ENCODE results near the gene NOC3L. TPM values are rescaled to one million over a fixed set of nuclear protein-coding genes. Genes with fewer than 3 reads are reported as not detected.
"Not testable (repeated sequence)": the region's sequence is repeated elsewhere in the genome, so short reads cannot be mapped to it uniquely, and the experiment has no call there.

NOC3L gene
- total RNA-seq, 1 experiment from 2014 or later, result 41.2 TPM

GRCh38 chr10:94351089-94351488 lies 11.7 kb downstream of the NOC3L start:
- intact Hi-C loops (cut with micrococcal nuclease; ENCODE audit: unreplicated experiment), result no loop called here
- CTCF ChIA-PET, result interaction anchor here (0.7 kb wide), 1 partner anchor 58 kb away, joined by 3 read pairs; no protein-coding TSS in a partner anchor
- no peaks in the 10 kb centered on the region for H3K9me3 ChIP-seq (ENCODE audit: control insufficient read depth, insufficient read depth, low read depth, low read length)
- no peak for ATAC-seq
- H3K27me3 ChIP-seq (ENCODE audit: control insufficient read depth, insufficient read depth, low read length), result no peaks in the 10 kb centered on the region
- POLR2A ChIA-PET, result interaction anchor here (1.2 kb wide), 1 partner anchor 17 kb away, joined by 7 read pairs; no protein-coding TSS in a partner anchor
- H3K36me3 ChIP-seq (ENCODE audit: control insufficient read depth, insufficient read depth, low read length), result peaks cover 77% of the 10 kb centered on the region
- no peak for TF ChIP-seq TCF7L2 (IDR thresholded peaks at IDR 0.05; ENCODE audit: low read depth, low read length)
- TF ChIP-seq REST (IDR thresholded peaks at IDR 0.05; ENCODE audit: insufficient read depth in 1 of 2, low read depth in 2 of 2, low read length in 1 of 2), result no peak
- TF ChIP-seq POLR2AphosphoS5 (IDR thresholded peaks at IDR 0.05; ENCODE audit: low read depth, low read length), result no peak
- TF ChIP-seq SIN3A (IDR thresholded peaks at IDR 0.05; ENCODE audit: borderline replicate concordance, insufficient read depth, low read depth, low read length), result no peak
- TF ChIP-seq, protein P1, sequence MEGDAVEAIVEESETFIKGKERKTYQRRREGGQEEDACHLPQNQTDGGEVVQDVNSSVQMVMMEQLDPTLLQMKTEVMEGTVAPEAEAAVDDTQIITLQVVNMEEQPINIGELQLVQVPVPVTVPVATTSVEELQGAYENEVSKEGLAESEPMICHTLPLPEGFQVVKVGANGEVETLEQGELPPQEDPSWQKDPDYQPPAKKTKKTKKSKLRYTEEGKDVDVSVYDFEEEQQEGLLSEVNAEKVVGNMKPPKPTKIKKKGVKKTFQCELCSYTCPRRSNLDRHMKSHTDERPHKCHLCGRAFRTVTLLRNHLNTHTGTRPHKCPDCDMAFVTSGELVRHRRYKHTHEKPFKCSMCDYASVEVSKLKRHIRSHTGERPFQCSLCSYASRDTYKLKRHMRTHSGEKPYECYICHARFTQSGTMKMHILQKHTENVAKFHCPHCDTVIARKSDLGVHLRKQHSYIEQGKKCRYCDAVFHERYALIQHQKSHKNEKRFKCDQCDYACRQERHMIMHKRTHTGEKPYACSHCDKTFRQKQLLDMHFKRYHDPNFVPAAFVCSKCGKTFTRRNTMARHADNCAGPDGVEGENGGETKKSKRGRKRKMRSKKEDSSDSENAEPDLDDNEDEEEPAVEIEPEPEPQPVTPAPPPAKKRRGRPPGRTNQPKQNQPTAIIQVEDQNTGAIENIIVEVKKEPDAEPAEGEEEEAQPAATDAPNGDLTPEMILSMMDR (IDR thresholded peaks at IDR 0.05), result no peak
- H3K4me3 ChIP-seq (ENCODE audit: low read depth in 2 of 2, low read length in 2 of 2), result no peak overlapping the region
- in situ Hi-C loops (cut with HindIII; ENCODE audit: low pct_unique_long_range_greater_than_20kb, low sequenced_read_pairs), result no loop called here
- BruUV-seq (replicated peaks), result no TSS peak
- no peak overlapping the region for H3K27ac ChIP-seq (ENCODE audit: low read length)
- no peak for DNase-seq (ENCODE audit: low read depth, low spot score)
- no peaks in the 10 kb centered on the region for H3K4me1 ChIP-seq (ENCODE audit: control insufficient read depth, insufficient read depth, low read length)

GRCh38 chr10:94350500-94350899 lies 12.2 kb downstream of the NOC3L start:
- H3K27me3 ChIP-seq (ENCODE audit: control insufficient read depth, insufficient read depth, low read length); ATAC-seq; H3K4me1 ChIP-seq (ENCODE audit: control insufficient read depth, insufficient read depth, low read length); H3K27ac ChIP-seq (ENCODE audit: low read length); DNase-seq (ENCODE audit: low read depth, low spot score); H3K4me3 ChIP-seq (ENCODE audit: low read depth in 2 of 2, low read length in 2 of 2); H3K9me3 ChIP-seq (ENCODE audit: control insufficient read depth, insufficient read depth, low read depth, low read length); in situ Hi-C loops (cut with HindIII; ENCODE audit: low pct_unique_long_range_greater_than_20kb, low sequenced_read_pairs); intact Hi-C loops (cut with micrococcal nuclease; ENCODE audit: unreplicated experiment); BruUV-seq (replicated peaks): not testable (repeated sequence)
- CTCF ChIA-PET, result interaction anchor here (0.7 kb wide), 3 partner anchors 55 to 84 kb away, joined by 3 to 8 read pairs (median 8); no protein-coding TSS in a partner anchor
- H3K36me3 ChIP-seq (ENCODE audit: control insufficient read depth, insufficient read depth, low read length), result peaks cover 77% of the 10 kb centered on the region
- POLR2A ChIA-PET, result interaction anchor here (0.7 kb wide), 1 partner anchor 338 kb away, joined by 9 read pairs; no protein-coding TSS in a partner anchor

DNA sequence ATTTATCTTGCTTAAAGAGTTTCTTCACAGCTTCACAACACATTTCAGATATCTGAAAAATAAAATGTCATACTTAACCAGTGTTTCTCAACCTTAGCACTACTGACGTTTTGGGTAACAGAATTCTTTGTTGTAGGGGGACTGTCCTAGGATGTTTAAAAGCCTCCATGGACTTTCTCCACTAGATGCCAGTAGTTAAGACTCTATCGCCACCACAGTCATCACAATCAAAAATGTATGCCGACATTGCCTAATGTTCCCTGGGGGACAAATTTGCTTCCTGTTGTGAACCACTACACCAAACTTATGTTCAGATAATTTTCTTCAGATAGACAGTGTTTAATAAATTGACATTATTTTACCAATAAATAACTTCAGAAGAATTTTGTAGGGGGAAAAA lies 13.4 kb downstream of the NOC3L start:
- H3K36me3 ChIP-seq (ENCODE audit: control insufficient read depth, insufficient read depth, low read length), result peaks cover 80% of the 10 kb centered on the region
- in situ Hi-C loops (cut with HindIII; ENCODE audit: low pct_unique_long_range_greater_than_20kb, low sequenced_read_pairs) (no loop called here), intact Hi-C loops (cut with micrococcal nuclease; ENCODE audit: unreplicated experiment) (no loop called here)
- ATAC-seq, result peak; percentile 78; the same call in 1 of the 2 replicates
- no peak overlapping the region for H3K27ac ChIP-seq (ENCODE audit: low read length)
- no peak for DNase-seq (ENCODE audit: low read depth, low spot score)
- no peaks in the 10 kb centered on the region for H3K4me1 ChIP-seq (ENCODE audit: control insufficient read depth, insufficient read depth, low read length)
- TF ChIP-seq, protein P1 (IDR thresholded peaks at IDR 0.05), result peak; percentile 35; the same call in 1 of the 2 replicates
- TF ChIP-seq REST (IDR thresholded peaks at IDR 0.05; ENCODE audit: insufficient read depth in 1 of 2, low read depth in 2 of 2, low read length in 1 of 2), result no peak
- no peaks in the 10 kb centered on the region for H3K27me3 ChIP-seq (ENCODE audit: control insufficient read depth, insufficient read depth, low read length)
- no peak overlapping the region for H3K4me3 ChIP-seq (ENCODE audit: low read depth in 2 of 2, low read length in 2 of 2)
- POLR2A ChIA-PET, result no interaction called here
- no peaks in the 10 kb centered on the region for H3K9me3 ChIP-seq (ENCODE audit: control insufficient read depth, insufficient read depth, low read depth, low read length)
- BruUV-seq (replicated peaks), result no TSS peak
- CTCF ChIA-PET, result interaction anchor here (0.7 to 1.0 kb wide), 2 partner anchors 95 to 169 kb away, joined by 3 read pairs; no protein-coding TSS in a partner anchor
